ENCODE measurements around the gene FGF19.

FGF19 gene

GRCh38 chr11:69708736-69709401 lies 5.0 kb upstream of the FGF19 start:
- no peak for DNase-seq
- Histone ChIP-seq H3K27me3 (peaks cover 0 to 58% of the 10 kb centered on the region in 2 donors), H3K9me3 (no peaks in the 10 kb centered on the region), H3K27ac (no peak overlapping the region), H3K4me3 (no peak overlapping the region), H3K36me3 (no peaks in the 10 kb centered on the region), H3K4me1 (peaks cover 0 to 11% (median 9%) of the 10 kb centered on the region in 4 donors)
- TF ChIP-seq CTCF (IDR thresholded peaks at IDR 0.05): no peak
- intact Hi-C loops (cut with DNase I; ENCODE audit: low total_unique reads): no loop called here

DNA sequence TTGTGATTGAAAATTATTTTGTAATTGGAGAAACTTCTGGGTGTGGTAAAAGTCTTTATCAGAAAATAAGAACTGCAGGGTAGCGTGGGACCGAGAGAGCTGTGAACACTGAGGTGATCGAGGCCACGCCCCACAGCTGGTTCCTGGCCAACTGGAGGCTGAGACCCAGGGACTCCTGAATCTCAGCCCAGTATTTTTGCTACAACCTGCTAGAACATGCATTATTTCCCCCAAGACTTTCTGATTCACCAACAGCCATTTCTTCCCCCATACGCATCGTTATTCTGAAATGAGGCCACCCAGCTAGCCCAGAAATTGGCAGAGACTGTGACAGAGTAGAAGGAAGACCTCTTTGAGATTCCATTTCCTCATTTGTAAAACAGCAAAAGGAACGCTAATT lies 3.4 kb upstream of the FGF19 start:
- intact Hi-C loops (cut with DNase I; ENCODE audit: low total_unique reads): no loop called here
- DNase-seq: no peak
- Histone ChIP-seq H3K4me1 (peaks cover 0 to 25% (median 22%) of the 10 kb centered on the region in 4 donors), H3K4me3 (no peak overlapping the region), H3K36me3 (no peaks in the 10 kb centered on the region), H3K27me3 (peaks cover 0 to 69% of the 10 kb centered on the region in 2 donors), H3K9me3 (no peaks in the 10 kb centered on the region), H3K27ac (no peak overlapping the region)
- no peak for TF ChIP-seq CTCF (IDR thresholded peaks at IDR 0.05)

GRCh38 chr11:69705901-69706787 lies 2.3 kb upstream of the FGF19 start:
- intact Hi-C loops (cut with DNase I; ENCODE audit: low total_unique reads): no loop called here
- no peaks in the 10 kb centered on the region for H3K9me3 ChIP-seq
- no peak for DNase-seq
- H3K27ac ChIP-seq: no peak overlapping the region
- TF ChIP-seq CTCF (IDR thresholded peaks at IDR 0.05): no peak
- no peaks in the 10 kb centered on the region for H3K36me3 ChIP-seq
- H3K4me1 ChIP-seq: peaks cover 0 to 29% (median 24%) of the 10 kb centered on the region in 4 donors
- peaks cover 0 to 72% of the 10 kb centered on the region in 2 donors for H3K27me3 ChIP-seq
- H3K4me3 ChIP-seq: no peak overlapping the region

- Histone ChIP-seq H3K4me3 (no peak overlapping the region), H3K9me3 (no peaks in the 10 kb centered on the region), H3K4me1 (peaks cover 0 to 29% (median 24%) of the 10 kb centered on the region in 4 donors), H3K27ac (no peak overlapping the region), H3K27me3 (peaks cover 0 to 76% of the 10 kb centered on the region in 2 donors), H3K36me3 (no peaks in the 10 kb centered on the region)
- no peak for TF ChIP-seq CTCF (IDR thresholded peaks at IDR 0.05)
- DNase-seq: no peak
- intact Hi-C loops (cut with DNase I; ENCODE audit: low total_unique reads): no loop called here
Measured at GRCh38 chr11:69705351-69705811, 1.6 kb upstream of the FGF19 start.

GRCh38 chr11:69704508-69705253 lies 859 bp upstream of the FGF19 start:
- peaks cover 0 to 29% (median 24%) of the 10 kb centered on the region in 4 donors for H3K4me1 ChIP-seq
- intact Hi-C loops (cut with DNase I; ENCODE audit: low total_unique reads): loop anchor here (5.0 kb wide), 1 partner anchor 188 kb away; no protein-coding TSS in a partner anchor
- DNase-seq: no peak
- H3K4me3 ChIP-seq: peak overlapping the region in 1 of 2 donors; percentile 28
- peak in 1 of 2 experiments; percentile 30 for TF ChIP-seq CTCF (IDR thresholded peaks at IDR 0.05)
- no peaks in the 10 kb centered on the region for H3K36me3 ChIP-seq
- H3K27ac ChIP-seq: no peak overlapping the region
- no peaks in the 10 kb centered on the region for H3K9me3 ChIP-seq
- peaks cover 0 to 78% of the 10 kb centered on the region in 2 donors for H3K27me3 ChIP-seq

Measured in tibial artery (tissue), 4 donors.